ENCODE measurements around the gene C1QB.

Gene C1QB, protein sequence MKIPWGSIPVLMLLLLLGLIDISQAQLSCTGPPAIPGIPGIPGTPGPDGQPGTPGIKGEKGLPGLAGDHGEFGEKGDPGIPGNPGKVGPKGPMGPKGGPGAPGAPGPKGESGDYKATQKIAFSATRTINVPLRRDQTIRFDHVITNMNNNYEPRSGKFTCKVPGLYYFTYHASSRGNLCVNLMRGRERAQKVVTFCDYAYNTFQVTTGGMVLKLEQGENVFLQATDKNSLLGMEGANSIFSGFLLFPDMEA

DNA sequence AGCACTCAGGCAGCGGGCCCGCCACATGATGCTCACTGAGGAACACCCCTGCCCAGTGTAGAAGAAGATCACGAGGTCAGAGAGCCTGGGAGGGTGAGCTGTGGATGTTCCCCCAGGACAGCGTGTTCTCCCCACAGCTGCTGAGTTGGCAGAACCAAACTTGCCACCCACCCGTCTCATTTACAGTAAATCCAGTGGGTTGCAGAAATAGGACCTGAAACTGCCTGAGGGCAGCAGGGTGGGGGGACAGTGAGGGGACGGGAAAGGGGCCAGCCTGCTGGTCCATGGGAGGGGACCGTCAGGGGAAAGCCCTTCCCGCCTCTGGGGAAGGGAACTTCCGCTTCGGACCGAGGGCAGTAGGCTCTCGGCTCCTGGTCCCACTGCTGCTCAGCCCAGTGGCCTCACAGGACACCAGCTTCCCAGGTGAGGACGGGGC lies at the start of gene C1QB:
C1QB (plus strand) TSS at position 356 of the 436 bp plus-strand sequence. CDS start 6,227 bp downstream, outside the sequence.
- no peak for DNase-seq (ENCODE audit: low read depth, low spot score)

DNA sequence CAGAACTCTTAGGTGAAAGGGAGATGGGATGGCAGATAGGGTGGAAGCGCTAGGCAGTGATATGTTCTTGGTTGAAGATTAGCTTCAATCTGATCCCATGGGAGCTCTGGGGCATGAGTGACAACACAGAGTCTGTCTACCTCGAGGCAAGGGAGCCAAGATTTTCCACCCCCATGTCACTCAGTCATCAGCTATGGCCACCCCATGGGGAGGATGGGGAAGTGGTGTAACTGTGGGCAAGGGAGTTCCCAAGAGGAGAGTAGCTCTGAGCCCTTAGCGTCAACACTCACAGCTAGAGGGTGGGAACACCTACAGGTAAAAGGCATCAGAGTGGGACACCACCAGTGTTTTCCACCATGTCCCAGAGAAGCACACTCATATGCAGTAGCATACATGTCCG lies 46.9 kb upstream of the C1QB start:
- DNase-seq (ENCODE audit: low read depth, low spot score) = no peak

DNA sequence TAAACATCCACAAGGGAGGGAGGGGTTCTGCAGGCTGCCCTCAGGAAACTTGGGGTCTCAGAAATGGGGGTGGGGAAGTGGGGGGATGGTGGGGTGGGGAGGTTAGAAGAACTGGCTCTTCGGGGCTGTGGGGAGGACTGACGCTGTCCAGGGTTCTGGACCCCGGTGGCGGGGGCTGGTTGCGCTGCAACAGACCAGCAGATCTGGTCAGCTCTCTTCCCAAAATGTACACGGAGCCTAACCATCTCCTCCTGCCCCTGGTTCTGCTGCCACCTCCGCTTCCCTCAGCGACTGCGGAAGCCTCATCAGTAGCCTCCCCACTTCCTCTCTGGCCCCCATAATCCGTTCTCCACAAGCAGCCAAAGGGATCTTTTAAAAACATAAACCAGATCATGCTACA lies 45.9 kb upstream of the C1QB start:
- no peak for DNase-seq (ENCODE audit: low read depth, low spot score)

DNA sequence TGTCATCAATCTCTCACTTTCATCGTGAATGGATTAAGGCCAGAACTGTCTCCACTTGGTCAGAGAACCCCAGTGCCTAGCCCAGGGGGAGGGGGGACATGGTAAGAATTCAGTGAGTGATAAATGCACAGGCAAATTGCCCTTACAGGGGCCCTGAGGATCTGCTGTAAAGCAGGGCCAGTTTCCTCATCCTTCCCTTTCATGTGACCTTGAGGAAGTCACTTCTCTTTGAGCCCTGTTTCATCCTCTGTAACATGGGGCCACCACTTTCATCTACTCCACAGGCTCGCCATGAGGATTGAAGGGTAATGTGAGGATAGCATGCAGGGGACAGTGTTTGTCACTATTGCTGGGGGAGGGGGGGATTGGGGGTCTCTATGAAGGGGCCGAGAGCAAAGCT lies 44.7 kb upstream of the C1QB start:
- DNase-seq (ENCODE audit: low read depth, low spot score) = no peak

DNA sequence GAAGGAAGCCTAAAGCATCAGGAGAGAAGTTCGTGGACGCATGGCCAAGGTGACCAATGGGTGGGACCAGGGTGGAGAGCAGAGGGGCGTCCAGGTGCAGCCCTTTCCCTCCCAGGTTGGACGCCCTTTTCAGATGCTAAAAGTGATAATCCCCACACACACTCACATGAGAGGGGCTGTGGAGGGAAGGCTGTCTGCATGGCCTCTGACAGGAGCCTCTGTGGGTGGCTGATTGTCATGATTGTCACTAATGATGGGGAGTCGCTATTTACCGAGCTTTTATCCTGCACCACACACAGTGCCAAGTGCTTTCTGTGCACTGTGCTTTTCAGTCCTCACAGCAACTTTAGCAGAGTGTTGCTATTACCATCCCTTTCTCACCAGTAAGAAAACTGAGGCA lies 43.7 kb upstream of the C1QB start:
- no peak for DNase-seq (ENCODE audit: low read depth, low spot score)

DNA sequence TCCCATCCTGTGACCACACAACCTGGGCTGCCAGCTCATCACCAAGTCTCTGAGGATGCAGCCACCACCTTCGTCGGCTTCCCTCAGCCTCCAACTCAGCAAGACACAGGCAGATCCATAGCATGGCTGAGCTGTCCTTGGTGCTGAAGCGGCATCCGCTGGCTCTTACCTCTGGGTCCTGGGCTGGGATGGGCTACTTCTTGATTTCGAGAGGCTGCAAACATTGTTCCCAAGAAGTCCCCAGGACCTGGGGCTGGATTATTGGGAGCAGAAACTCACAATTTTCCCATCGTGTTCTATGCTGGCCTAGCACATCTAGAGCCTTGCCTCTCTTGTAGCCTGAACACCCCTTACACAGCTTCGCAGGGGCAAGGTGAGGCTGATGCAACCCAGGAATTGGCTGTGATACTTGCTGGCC lies 41.5 kb upstream of the C1QB start:
- DNase-seq (ENCODE audit: low read depth, low spot score) = peak; percentile 18

DNA sequence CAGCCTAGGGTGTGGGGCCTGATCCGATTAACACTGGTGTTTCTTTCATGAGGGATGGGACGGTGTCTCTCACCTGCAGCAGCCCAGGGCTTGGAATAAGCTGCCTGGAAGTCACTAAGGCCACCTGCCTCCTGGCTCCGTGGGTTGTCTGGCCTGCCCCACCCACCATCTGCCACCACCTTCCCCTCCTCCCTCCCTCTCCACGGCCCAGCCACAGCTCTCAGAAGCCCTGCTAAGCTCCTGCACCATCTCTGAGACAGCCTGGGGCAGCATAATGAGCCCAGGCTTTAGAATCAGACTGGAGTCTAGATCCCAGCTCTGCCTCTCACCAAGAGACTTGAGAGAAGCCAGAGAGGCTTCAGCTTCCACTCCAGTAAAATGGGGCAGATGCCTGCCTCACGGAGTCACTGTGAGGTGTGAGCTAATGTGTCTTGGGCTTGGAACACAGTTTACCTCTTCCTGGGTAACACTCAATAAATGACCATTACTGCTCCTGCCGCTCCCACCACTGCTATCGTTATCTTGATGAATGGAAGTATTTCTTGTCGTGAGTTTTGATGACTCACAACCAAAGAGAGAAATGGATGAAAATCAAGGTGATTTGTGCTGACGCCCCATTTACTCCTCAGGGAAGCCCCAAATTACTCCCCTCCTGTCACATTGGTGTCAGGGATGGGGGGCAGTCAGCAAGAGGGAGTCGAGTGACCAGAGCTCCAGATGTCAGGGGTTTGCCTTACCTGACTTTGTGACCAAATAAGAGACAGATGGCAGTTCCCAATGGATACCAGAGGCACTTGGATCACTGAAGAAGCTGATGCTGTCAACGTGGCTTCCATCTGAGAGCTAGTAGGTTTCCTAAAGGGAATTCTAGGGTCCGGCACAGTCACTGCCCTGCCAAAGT lies 40.1 kb upstream of the C1QB start:
- no peak for DNase-seq (ENCODE audit: low read depth, low spot score)

DNA sequence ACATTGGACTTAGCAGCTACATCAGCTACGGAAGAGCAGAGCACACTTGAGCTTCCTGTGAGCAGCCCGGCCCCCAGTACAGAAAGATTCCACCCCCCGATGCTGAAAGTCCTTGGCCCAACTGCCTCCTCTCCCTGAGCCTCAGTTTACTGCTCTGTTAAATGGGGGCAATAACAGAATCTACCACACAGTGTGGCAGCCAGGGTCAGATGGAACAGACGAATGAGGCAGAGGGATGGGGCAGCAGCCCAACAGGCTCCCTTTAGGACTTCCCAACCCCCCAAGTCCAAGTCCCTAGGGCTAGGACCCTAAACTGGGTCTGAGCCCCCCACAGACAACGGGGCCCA lies 39.5 kb upstream of the C1QB start:
- no peak for DNase-seq (ENCODE audit: low read depth, low spot score)

DNA sequence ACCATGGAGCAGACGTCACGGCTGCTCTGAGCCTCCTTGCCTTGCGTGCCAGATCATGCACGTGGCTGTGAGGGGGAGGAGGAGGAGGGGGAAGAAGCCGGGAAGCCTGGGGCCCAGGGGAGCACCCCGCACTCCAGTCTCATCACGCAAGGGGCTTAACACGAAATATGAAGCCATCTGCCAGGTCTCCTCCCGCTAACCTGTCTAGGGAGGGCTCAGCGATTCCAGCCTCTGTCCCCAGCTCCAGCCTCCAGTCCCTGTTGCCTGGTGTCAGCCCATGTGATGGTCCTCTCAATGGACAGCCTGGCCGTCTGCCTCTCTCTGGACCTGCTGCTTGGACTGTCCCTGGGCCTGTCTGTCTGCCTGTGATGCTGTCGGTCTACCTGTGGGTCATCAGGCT lies 39.1 kb upstream of the C1QB start:
- no peak for DNase-seq (ENCODE audit: low read depth, low spot score)

DNA sequence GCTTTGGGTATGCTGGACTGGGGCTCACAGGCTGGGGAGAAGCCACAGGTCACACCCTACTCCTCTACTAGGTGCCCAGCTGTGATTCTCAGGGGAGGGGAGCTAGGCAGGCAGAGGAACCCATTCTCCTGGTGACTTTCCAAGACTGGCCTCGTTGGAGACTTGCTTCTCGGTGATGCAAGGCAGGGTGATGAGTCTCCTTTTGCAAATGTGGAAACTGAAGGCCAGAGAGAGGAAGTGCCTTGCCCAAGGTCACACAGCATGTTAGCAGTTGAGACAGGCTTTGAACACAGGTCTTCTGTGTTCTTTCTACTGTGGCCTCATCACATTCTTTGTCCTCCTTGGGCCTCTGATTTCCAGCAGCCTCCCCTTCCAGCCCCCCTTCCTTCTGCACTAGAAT lies 37.1 kb upstream of the C1QB start:
- DNase-seq (ENCODE audit: low read depth, low spot score) = no peak

DNA sequence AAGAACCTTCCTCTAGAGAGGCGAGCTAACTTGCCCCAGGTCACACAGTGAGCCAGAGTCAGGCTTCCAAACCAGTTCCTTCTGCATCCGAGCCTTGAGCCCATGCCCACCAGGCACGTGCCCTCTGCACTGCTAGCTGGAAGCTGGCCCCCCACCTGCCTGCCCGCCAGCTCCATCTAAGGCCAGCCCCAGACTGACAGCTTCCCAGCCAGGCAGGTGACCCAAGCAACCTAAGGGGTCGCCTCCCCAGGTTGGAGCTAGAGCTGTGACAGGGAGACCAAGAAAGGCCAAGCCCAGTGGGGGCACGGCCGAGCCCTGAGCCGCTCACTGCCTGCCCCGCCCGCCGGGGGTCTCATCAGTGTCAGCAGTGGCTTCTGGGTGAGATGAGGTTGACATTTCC lies 36.5 kb upstream of the C1QB start:
- DNase-seq (ENCODE audit: low read depth, low spot score) = no peak

DNA sequence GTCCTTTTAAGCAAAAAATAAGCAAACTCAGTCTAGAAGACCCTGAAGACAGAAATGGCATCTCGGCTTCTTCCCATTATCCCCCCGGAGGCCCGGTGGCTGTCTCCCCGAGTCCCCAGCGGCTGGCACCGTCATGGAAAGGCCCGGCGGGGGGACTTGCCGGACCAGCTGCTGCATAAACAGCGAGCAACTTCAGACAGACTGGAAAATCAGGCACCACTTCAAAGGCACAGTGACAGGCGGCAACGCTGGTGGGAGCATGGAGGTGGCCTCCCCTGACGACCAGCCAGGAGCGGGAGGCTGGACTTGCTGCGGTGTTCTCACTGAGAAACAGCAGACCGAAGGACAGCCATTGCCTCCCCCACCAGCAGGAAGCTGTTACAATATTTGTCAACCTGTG lies 35.0 kb upstream of the C1QB start:
- DNase-seq (ENCODE audit: low read depth, low spot score) = no peak

DNA sequence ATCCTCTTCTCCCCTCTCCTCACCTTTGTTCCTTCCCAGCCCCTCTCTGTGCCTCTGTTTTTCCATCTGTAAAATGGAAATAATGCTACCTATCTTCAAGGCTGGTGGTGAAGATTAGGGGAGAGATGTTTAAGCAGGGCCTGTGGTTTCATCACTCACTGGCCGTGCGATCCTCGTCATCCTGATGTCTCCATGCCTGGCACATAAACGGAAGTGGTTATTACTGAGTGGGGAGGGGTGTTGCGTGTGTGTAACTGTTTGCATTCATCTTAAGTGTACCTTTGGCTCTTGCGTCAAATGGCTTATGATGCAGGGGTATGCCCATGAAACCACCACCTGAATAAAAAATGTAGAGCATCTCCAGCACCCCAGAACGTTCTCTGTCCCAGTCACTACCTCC lies 33.8 kb upstream of the C1QB start:
- DNase-seq (ENCODE audit: low read depth, low spot score) = no peak

DNA sequence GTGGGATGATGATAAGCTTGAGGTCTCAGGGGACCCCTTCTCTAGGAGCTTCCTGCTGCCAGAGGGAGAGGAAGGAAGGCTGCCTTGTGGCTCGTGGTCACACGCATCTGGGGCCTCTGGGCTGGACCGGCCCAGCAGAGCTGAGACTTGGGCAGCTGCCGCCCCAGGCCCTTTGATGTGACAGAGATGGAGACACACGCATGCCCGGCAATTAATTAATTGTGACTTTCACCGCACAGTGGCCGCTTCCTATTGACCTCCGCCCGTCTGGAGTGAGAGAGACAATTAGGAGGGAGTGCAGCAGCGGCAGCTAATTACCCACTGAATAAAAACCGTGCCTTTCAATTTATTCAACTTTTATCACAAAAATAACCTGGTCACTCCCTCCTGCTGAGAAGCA lies 33.2 kb upstream of the C1QB start:
- no peak for DNase-seq (ENCODE audit: low read depth, low spot score)

DNA sequence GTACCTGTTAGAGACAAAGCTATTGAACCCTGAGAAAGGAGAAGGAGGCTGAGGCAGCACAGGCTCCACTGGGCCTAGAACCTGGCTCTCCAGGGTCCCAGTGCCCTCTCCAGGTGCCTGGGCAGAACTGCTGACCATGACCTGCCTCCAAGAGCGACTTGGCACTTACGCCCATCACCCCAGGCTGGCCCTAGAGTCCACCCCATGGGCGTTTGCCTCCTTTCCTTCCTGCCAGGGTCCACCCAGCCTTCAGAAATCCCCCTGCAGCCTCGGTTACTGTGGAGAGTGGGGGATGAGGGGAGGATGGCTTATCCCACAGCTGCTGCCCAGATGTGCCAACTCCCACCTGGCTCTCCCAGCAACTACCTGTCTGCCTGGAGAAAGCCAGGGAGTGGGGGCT lies 31.3 kb upstream of the C1QB start:
- DNase-seq (ENCODE audit: low read depth, low spot score) = no peak

DNA sequence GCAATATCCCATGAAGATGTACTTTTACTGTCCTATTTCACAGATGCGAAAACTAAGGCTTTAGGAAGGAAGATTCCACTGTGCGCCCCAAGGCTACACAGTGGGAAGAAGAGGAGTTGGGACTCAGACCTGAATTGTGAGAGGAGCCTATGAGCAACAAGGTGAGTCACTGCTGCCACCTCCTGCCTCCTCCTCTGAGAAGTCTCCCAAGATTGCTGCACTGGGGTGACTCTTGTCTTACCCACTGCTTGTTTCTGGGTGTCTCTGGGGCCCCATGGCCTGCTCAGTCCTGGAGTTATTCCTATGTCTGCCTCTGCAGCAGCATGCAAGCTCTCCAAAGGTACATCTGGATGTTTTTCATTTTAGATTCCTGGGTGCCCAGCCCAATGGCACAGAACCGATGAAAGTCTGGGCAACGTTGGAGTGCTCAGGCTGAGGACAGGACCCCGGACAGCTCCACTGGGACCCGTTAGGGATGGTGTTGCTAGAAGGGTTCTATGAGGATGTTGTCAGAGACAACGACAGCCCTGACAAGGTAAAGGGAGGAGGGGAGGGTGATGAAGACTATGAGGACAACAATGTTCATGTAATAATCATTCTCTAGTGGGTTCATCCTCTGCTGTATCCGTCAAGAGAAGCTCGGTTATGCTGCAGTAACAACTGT lies 27.6 kb upstream of the C1QB start:
- no peak for DNase-seq (ENCODE audit: low read depth, low spot score)

DNA sequence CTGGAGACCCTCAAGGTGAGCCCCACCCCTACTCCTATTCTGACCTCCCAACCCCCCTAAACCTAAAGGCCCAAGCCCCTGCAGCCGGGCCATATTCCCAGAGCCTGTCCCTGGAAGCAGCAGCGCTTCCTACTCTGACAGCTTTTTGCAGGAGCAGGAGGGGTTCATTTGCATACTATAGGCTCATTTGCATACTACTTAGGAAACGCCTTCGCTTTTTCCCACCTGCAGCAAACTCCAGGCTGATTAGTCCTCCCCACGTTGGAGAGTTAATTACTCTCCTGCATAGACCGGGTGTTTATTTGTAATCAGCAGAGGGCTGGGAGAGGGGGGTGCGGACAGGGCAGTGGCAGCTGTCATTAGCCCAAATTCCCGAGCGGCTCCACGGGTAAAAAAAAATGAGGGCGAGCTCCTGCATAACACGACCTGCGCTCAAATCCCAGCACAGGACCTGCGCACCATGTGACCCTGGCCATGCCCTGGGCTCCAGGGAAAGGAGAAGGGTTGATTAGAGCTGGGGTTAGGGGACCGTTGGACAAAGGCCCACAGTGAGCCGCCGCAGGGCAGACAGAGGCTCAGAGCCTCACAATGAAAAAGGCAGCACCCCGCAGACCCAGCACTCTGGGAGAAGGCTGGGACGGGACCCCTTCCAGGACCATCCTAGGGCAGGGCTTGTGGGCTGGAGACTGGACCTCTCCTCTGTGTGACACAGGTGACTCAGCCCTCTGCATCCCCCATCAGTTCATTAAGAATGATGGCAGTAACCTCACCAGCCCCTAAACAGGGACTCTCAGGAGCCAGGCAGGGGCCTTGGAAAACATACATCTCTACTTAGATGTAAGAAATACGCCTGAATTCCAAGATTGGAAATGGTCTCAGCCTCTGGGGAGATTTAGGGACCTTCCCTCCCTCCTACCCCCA lies 26.5 kb upstream of the C1QB start:
- DNase-seq (ENCODE audit: low read depth, low spot score) = no peak

DNA sequence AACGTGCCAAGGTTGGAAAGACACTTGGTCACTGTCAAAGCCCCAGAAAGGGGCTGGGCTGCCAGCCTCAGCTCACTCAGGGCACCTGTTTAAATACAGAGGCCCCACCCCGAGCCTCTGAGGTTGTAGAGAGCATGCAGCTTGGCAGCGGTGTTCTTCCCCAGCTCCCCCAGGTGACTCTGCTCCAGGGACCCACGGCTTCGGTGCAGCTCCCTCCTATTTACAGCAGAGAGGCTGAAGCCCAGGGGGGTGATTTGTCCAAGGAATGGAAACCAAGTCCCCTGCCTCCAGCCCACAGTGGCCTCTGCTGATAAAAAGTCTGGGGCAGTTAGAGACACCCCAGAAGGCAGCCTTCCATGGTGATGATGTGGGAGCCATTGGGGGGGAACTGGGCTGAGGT lies 25.7 kb upstream of the C1QB start:
- no peak for DNase-seq (ENCODE audit: low read depth, low spot score)

DNA sequence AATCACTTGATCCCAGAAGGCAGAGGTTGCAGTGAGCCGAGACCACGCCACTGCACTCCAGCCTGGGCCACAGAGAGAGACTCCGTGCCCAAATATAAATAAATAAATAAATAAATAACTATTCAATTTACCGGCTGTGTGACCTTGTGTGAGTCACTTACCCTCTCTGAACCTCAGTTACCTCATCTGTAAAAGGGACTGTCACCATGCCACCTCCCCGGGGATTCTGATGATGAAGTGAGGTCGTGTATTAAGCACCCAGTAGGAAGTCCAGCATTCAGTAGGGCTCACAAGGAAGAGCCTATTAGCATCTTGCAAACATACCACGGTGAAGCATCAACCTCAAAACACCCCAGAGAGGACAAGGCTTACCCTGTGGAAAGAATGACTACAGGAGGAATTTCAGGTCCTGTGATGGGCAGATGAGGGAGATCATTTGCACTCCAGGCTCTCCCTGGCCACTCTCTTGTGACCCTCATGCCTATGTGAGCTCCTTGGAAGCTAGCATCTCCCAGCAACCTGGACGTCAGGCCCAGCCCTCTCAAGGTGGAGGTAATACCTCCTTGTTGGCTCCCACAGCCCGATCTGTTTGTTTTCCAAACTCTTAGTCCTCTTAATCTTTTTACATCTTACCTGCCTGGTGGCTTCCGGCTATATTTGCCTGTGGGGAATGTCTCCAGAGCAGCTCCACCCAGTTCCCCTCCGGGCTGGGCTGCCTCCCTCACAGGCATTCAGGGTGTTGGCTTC lies 24.2 kb upstream of the C1QB start:
- no peak for DNase-seq (ENCODE audit: low read depth, low spot score)

DNA sequence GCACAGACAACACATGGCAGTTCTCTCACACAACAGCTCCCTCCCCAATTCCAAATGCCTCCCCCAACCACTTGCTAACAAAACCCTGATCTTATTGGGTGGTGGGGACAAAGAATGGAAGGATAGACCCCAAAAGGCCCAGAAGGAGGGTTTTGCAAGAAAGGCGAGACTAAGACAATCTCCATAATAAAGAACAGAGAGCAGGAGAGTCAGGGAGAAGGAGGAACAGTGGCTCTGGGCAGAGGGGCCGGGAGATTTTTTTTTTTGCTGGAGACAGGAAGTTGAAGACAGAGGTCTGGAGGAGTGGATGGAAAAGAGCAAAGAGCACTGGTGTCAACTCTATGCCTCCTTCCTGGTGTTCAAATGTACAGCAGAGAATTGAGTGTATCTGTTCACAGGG lies 23.1 kb upstream of the C1QB start:
- no peak for DNase-seq (ENCODE audit: low read depth, low spot score)
